Measurements from ENCODE around the gene VGLL4.

DNA sequence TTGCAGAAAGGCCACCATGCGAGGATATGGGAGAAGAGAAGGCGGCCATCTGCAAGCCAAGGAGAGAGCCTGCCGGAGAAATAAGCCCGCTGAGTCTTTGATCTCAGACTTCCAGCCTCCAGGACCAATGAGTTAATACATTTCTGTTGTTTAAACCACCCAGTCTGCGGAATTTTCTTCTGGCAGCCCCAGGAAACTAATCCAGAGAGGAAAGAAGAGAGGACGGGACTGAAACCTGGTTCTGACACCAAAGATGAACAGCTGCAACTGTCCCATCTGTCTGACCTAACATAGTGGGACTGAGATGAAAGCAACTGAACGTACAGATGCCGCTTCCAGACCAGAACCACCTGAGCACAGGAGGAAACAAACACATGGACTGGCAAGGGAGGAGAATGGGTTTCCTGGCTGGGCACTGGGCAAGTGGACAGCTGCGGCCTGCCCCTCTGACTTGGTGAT is 32.3 kb downstream of the VGLL4 start:
- TF ChIP-seq RAD21 (IDR thresholded peaks at IDR 0.05; ENCODE audit: low read depth) = no peak
- TF ChIP-seq, protein P1, sequence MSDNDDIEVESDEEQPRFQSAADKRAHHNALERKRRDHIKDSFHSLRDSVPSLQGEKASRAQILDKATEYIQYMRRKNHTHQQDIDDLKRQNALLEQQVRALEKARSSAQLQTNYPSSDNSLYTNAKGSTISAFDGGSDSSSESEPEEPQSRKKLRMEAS (IDR thresholded peaks at IDR 0.05) = no peak
- TF ChIP-seq TAF1 (IDR thresholded peaks at IDR 0.05; ENCODE audit: low read depth) = no peak
- TF ChIP-seq, protein P2, sequence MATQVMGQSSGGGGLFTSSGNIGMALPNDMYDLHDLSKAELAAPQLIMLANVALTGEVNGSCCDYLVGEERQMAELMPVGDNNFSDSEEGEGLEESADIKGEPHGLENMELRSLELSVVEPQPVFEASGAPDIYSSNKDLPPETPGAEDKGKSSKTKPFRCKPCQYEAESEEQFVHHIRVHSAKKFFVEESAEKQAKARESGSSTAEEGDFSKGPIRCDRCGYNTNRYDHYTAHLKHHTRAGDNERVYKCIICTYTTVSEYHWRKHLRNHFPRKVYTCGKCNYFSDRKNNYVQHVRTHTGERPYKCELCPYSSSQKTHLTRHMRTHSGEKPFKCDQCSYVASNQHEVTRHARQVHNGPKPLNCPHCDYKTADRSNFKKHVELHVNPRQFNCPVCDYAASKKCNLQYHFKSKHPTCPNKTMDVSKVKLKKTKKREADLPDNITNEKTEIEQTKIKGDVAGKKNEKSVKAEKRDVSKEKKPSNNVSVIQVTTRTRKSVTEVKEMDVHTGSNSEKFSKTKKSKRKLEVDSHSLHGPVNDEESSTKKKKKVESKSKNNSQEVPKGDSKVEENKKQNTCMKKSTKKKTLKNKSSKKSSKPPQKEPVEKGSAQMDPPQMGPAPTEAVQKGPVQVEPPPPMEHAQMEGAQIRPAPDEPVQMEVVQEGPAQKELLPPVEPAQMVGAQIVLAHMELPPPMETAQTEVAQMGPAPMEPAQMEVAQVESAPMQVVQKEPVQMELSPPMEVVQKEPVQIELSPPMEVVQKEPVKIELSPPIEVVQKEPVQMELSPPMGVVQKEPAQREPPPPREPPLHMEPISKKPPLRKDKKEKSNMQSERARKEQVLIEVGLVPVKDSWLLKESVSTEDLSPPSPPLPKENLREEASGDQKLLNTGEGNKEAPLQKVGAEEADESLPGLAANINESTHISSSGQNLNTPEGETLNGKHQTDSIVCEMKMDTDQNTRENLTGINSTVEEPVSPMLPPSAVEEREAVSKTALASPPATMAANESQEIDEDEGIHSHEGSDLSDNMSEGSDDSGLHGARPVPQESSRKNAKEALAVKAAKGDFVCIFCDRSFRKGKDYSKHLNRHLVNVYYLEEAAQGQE (IDR thresholded peaks at IDR 0.05; ENCODE audit: low read depth) = no peak

Measured in Ishikawa (cell line).